GM12878 (cell line): ENCODE data around the gene GPC6. TPM values are rescaled to one million over a fixed set of nuclear protein-coding genes. Genes with fewer than 3 reads are reported as not detected.

ENCODE experiments used
- ATAC-seq: fragments of 200-7000 bp; cut with Tn5 transposase; 3 replicates; pipeline ENCODE4 v1.9.1; 2020; ENCODE audit warnings: mild to moderate bottlenecking, moderate library complexity
- BruUV-seq: library from RNA; stranded (reverse); fragments of 400-500 nt; replicated peaks from 2 replicates; lab custom pipeline; 2021; lab: Mats Ljungman, UMichigan
- CTCF ChIA-PET: fragments of 300-600 bp; sonication (Branson Sonifier 250); formaldehyde crosslinking; extraction: SDS; loops from one replicate; lab custom pipeline; 2021; ENCODE audit warnings: inconsistent platforms; lab: Yijun Ruan, JAX
- POLR2A ChIA-PET: fragments of 350-600 bp; formaldehyde crosslinking; extraction: SDS; loops from one replicate; lab custom pipeline; 2021; ENCODE audit warnings: inconsistent platforms; lab: Charles Lee
- RAD21 ChIA-PET: fragments of 300-600 bp; sonication (Branson Sonifier 250); formaldehyde crosslinking; loops from one replicate; lab custom pipeline; 2023; ENCODE audit warnings: antibody characterized with exemption; ENCODE audit not compliant: unreplicated experiment; lab: Charles Lee
- SMC1A ChIA-PET: fragments of 300-600 bp; sonication (Branson Sonifier 250); formaldehyde crosslinking; loops from one replicate; lab custom pipeline; 2023; ENCODE audit not compliant: unreplicated experiment, uncharacterized antibody; lab: Charles Lee
- DNase-seq: peaks from one replicate; pipeline ENCODE4 v3.0.0-alpha.2; 2011; ENCODE audit warnings: low read depth, low spot score
- FAIRE-seq: peaks from 3 replicates; lab custom pipeline; 2011; peaks lifted over from hg19 to GRCh38; lab: Jason Lieb, UNC
- H2AFZ ChIP-seq: 2 replicates; pipeline ENCODE4 v1.6.0; 2011; ENCODE audit warnings: low read depth, low read length, control low read depth; ENCODE audit not compliant: control insufficient read depth
- H3K27ac ChIP-seq: 2 replicates; pipeline ENCODE4 v1.5.1; 2011; ENCODE audit warnings: control low read depth; ENCODE audit not compliant: control insufficient read depth, insufficient read depth
- H3K27me3 ChIP-seq, 2 experiments: replicated peaks in 1 of 2; 2 replicates each; pipeline versions ENCODE4 v1.6.0 to v1.6.1; 2011; ENCODE audit warnings: low read length in 1 of 2; ENCODE audit not compliant: control insufficient read depth in 2 of 2, insufficient read depth in 2 of 2
- H3K36me3 ChIP-seq, 2 experiments: 2 replicates each; pipeline ENCODE4 v1.5.1; 2011; ENCODE audit warnings: low read length in 1 of 2; ENCODE audit not compliant: control insufficient read depth in 2 of 2, insufficient read depth in 2 of 2
- H3K4me1 ChIP-seq: 2 replicates; pipeline ENCODE4 v1.6.1; 2011; ENCODE audit warnings: mild to moderate bottlenecking, low read length, moderate library complexity, mixed read lengths; ENCODE audit not compliant: control insufficient read depth, insufficient read depth
- H3K4me2 ChIP-seq: 2 replicates; pipeline ENCODE4 v1.6.0; 2011; ENCODE audit warnings: control low read depth; ENCODE audit not compliant: control insufficient read depth, insufficient read depth
- H3K4me3 ChIP-seq: fragments of 200-600 bp; sonication (generic); 2 replicates; pipeline ENCODE4 v1.5.1; 2016
- H3K79me2 ChIP-seq: 2 replicates; pipeline ENCODE4 v1.6.0; 2011; ENCODE audit warnings: low read length; ENCODE audit not compliant: control insufficient read depth, insufficient read depth
- H3K9ac ChIP-seq: 2 replicates; pipeline ENCODE4 v1.8.0; 2011; ENCODE audit warnings: low read length, control low read depth, mixed read lengths; ENCODE audit not compliant: control insufficient read depth, insufficient read depth
- H3K9me3 ChIP-seq: replicated peaks from 3 replicates; pipeline ENCODE4 v1.5.1; 2011; ENCODE audit warnings: mild to moderate bottlenecking, low read length; ENCODE audit not compliant: control insufficient read depth, insufficient read depth
- H4K20me1 ChIP-seq: 2 replicates; pipeline ENCODE4 v1.6.0; 2011; ENCODE audit not compliant: control insufficient read depth, insufficient read depth
- ATF7 ChIP-seq: fragments of 450-650 bp; IDR thresholded peaks from 2 replicates; pipeline ENCODE4 v1.6.1; 2016; ENCODE audit warnings: low read depth, mild to moderate bottlenecking
- CBFB ChIP-seq: IDR thresholded peaks from 2 replicates; pipeline ENCODE4 v1.6.1; 2016; ENCODE audit warnings: antibody characterized with exemption, low read depth
- CTCF ChIP-seq, 3 experiments: IDR thresholded peaks in 2 of 3; conservative IDR thresholded peaks in 1 of 3; 2 replicates each; pipeline ENCODE4 v1.5.1; 2011; ENCODE audit warnings: low read depth in 3 of 3, low read length in 3 of 3, mild to moderate bottlenecking in 3 of 3, control low read depth in 2 of 3, moderate library complexity in 2 of 3, inconsistent platforms in 1 of 3, mixed read lengths in 1 of 3; ENCODE audit not compliant: control insufficient read depth in 2 of 3, insufficient read depth in 1 of 3; ENCODE audit errors: extremely low read depth in 1 of 3
- HDAC6 ChIP-seq: fragments of 200-600 bp; sonication (generic); IDR thresholded peaks from one replicate; pipeline ENCODE4 v1.8.0; 2017; ENCODE audit warnings: antibody characterized with exemption; ENCODE audit not compliant: unreplicated experiment
- MYB ChIP-seq: fragments of 150-350 bp; IDR thresholded peaks from 2 replicates; pipeline ENCODE4 v1.6.1; 2014; ENCODE audit warnings: mild to moderate bottlenecking, low read depth, low read length, borderline replicate concordance
- POU2F2 ChIP-seq: IDR thresholded peaks from 3 replicates; pipeline ENCODE4 v1.6.1; 2011; ENCODE audit warnings: low read depth, mild to moderate bottlenecking, low read length, borderline replicate concordance
- RCOR1 ChIP-seq: conservative IDR thresholded peaks from 2 replicates; pipeline ENCODE4 v1.6.1; 2012; ENCODE audit warnings: low read depth, low read length, improper control_type of control experiment
- RUNX3 ChIP-seq: IDR thresholded peaks from 2 replicates; pipeline ENCODE4 v1.6.1; 2012; ENCODE audit warnings: low read length, inconsistent platforms
- SRF ChIP-seq, 2 experiments: IDR thresholded peaks; 2 replicates each; pipeline ENCODE4 v1.6.1; 2011; ENCODE audit warnings: low read depth in 2 of 2, low read length in 2 of 2, mild to moderate bottlenecking in 1 of 2, moderate library complexity in 1 of 2
- WGBS: methylation state at CpG from one replicate; pipeline ENCODE4 v1.1.6; 2016; ENCODE audit warnings: low lambda C conversion rate; ENCODE audit not compliant: insufficient replicate concordance, insufficient coverage; ENCODE audit errors: missing lambda C conversion rate; 5-methylcytosine and 5-hydroxymethylcytosine counted together
- in situ Hi-C: fragments of 300-500 bp; cut with MboI; formaldehyde crosslinking; loops from 9 replicates; pipeline ENCODE4 v1.14.3; 2018; ENCODE audit warnings: mixed read lengths
- intact Hi-C: fragments of 100-400 bp; cut with micrococcal nuclease; formaldehyde crosslinking; loops from one replicate; pipeline ENCODE4 v1.14.2; 2022; ENCODE audit not compliant: unreplicated experiment
- polyA plus RNA-seq, 11 experiments: library from polyadenylated mRNA; depleted of rRNA in 4 of 11; unstranded in 6 of 11; stranded (reverse) in 5 of 11; fragments of >200 nt; fragmentation: Nextera tagmentation in 4 of 11; fragmentation: Illumina TruSeq in 1 of 11; extraction: Ambion mirVana in 4 of 11; extraction: Trizol in 1 of 11; gene quantifications; 1 replicate in 1 of 11; 2 replicates in 10 of 11; pipeline versions ENCODE4 v1.2.1 to v1.2.3, GENCODE V29; 2011 to 2016; ENCODE audit warnings: inconsistent platforms in 2 of 11, missing spikeins in 2 of 11, low read depth in 1 of 11
- total RNA-seq, 4 experiments: library from RNA; depleted of rRNA in 3 of 4; stranded (reverse); fragments of >200 nt in 3 of 4; fragmentation: Illumina TruSeq in 1 of 4; extraction: Trizol in 1 of 4; gene quantifications; 2 replicates each; pipeline versions ENCODE4 v1.2.1 to v1.2.3, GENCODE V29; 2013 to 2021

The GPC6 gene
- total and polyA plus RNA-seq, 10 of the 15 experiments (the other 5 are each of a cell fraction or from before 2014, with no cell fraction given), result 0.03 to 0.04 (median 0.03) TPM; not detected in 7

- no TSS peak for BruUV-seq
- no peak overlapping the region for H3K4me3 ChIP-seq
- ChIA-PET SMC1A (no interaction called here), CTCF (no interaction called here)
- no peak overlapping the region for H3K4me2 ChIP-seq
- no peaks in the 10 kb centered on the region for H3K27me3 ChIP-seq
- FAIRE-seq, result no peak
- WGBS, result 13% methylated on average over 3 of the region's 3 CpGs
- in situ Hi-C loops, result no loop called here
- intact Hi-C loops, result no loop called here
- TF ChIP-seq CBFB (no peak), ATF7 (no peak), CTCF (IDR thresholded peaks at IDR 0.05 in 2 of 3, conservative IDR thresholded peaks at IDR 0.05 in 1 of 3; ENCODE audit: control insufficient read depth in 2 of 3, extremely low read depth in 1 of 3, insufficient read depth in 1 of 3, low read depth in 3 of 3, low read length in 3 of 3) (no peak), SRF (IDR thresholded peaks at IDR 0.05; ENCODE audit: low read depth in 2 of 2, low read length in 2 of 2) (no peak), RCOR1 (no peak), HDAC6 (no peak), MYB (no peak), POU2F2 (no peak), RUNX3 (no peak)
- TF ChIP-seq, all 136 proteins: peak for 0
- ATAC-seq, result no peak
- H4K20me1 ChIP-seq, result no peaks in the 10 kb centered on the region
- POLR2A ChIA-PET, result no interaction called here
- H3K79me2 ChIP-seq, result no peaks in the 10 kb centered on the region
- RAD21 ChIA-PET, result no interaction called here
- no peaks in the 10 kb centered on the region for H3K4me1 ChIP-seq
- no peaks in the 10 kb centered on the region for H3K9me3 ChIP-seq
- H3K9ac ChIP-seq, result no peak overlapping the region
- H3K36me3 ChIP-seq, result no peaks in the 10 kb centered on the region
- H2AFZ ChIP-seq, result no peak overlapping the region
- H3K27ac ChIP-seq, result no peak overlapping the region
- DNase-seq, result no peak
These were observed 333.1 kb downstream of the GPC6 start for GRCh38 chr13:93559718-93560117.
